IPS-15b (cell line): ENCODE data around the gene DMD.
"Not testable (repeated sequence)": the region's sequence is repeated elsewhere in the genome, so short reads cannot be mapped to it uniquely, and the experiment has no call there.

Experiments
- H3K27me3 ChIP-seq: one replicate; pipeline ENCODE4 v1.6.1; 2013; ENCODE audit warnings: low read length; ENCODE audit not compliant: control insufficient read depth, insufficient read depth
- H3K36me3 ChIP-seq: one replicate; pipeline ENCODE4 v1.6.1; 2013; ENCODE audit warnings: low read length; ENCODE audit not compliant: control insufficient read depth, insufficient read depth
- H3K4me1 ChIP-seq: one replicate; pipeline ENCODE4 v1.6.1; 2013; ENCODE audit warnings: mild to moderate bottlenecking, low read length; ENCODE audit not compliant: control insufficient read depth, insufficient read depth
- H3K4me3 ChIP-seq: one replicate; pipeline ENCODE4 v1.5.1; 2013; ENCODE audit warnings: low read depth, low read length
- H3K9ac ChIP-seq: one replicate; pipeline ENCODE4 v1.6.1; 2013; ENCODE audit warnings: low read depth, mild to moderate bottlenecking, low read length
- H3K9me3 ChIP-seq: one replicate; pipeline ENCODE4 v1.6.1; 2013; ENCODE audit warnings: mild to moderate bottlenecking, low read length; ENCODE audit not compliant: control insufficient read depth, insufficient read depth

Gene DMD

GRCh38 chrX:31499109-31499508 lies 1712.2 kb downstream of the DMD start:
- no peaks in the 10 kb centered on the region for H3K4me1 ChIP-seq
- H3K27me3 ChIP-seq: no peaks in the 10 kb centered on the region
- no peaks in the 10 kb centered on the region for H3K9me3 ChIP-seq
- no peak overlapping the region for H3K4me3 ChIP-seq
- no peak overlapping the region for H3K9ac ChIP-seq
- H3K36me3 ChIP-seq: no peaks in the 10 kb centered on the region

- H3K4me1 ChIP-seq: no peaks in the 10 kb centered on the region
- no peaks in the 10 kb centered on the region for H3K27me3 ChIP-seq
- H3K4me3 ChIP-seq: no peak overlapping the region
- H3K36me3 ChIP-seq: no peaks in the 10 kb centered on the region
- H3K9ac ChIP-seq: no peak overlapping the region
- H3K9me3 ChIP-seq: no peaks in the 10 kb centered on the region
Observed at GRCh38 chrX:31497086-31497485, 1714.3 kb downstream of the DMD start.

GRCh38 chrX:31487951-31488350 lies 1723.4 kb downstream of the DMD start:
- H3K27me3 ChIP-seq: no peaks in the 10 kb centered on the region
- H3K4me1 ChIP-seq: no peaks in the 10 kb centered on the region
- H3K36me3 ChIP-seq: no peaks in the 10 kb centered on the region
- H3K9me3 ChIP-seq: no peaks in the 10 kb centered on the region
- H3K9ac ChIP-seq: no peak overlapping the region
- H3K4me3 ChIP-seq: no peak overlapping the region

GRCh38 chrX:31483336-31483735 lies 1728.0 kb downstream of the DMD start:
- Histone ChIP-seq H3K4me3 (no peak overlapping the region), H3K36me3 (no peaks in the 10 kb centered on the region), H3K9ac (no peak overlapping the region), H3K4me1 (no peaks in the 10 kb centered on the region), H3K9me3 (no peaks in the 10 kb centered on the region), H3K27me3 (no peaks in the 10 kb centered on the region)

DNA sequence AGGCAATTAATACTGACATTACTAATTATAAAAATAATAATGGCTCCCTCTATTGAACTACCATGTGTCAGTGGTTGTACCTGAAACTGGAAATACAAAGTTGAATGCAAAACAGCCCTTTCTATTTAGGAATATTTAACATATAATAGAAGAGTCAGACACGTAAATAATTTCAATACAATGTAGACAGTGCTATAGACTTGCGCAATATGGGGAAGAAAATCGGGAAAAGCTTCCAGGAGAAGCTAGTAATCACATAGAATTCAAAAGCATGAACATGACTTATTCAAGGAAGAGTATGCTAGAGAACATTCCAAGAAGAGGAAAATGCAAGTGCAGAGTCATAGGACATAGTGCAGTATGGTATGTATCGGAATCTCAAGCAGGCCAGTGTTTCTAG lies 1730.7 kb downstream of the DMD start:
- no peaks in the 10 kb centered on the region for H3K27me3 ChIP-seq
- no peaks in the 10 kb centered on the region for H3K36me3 ChIP-seq
- H3K9me3 ChIP-seq: no peaks in the 10 kb centered on the region
- H3K4me3 ChIP-seq: no peak overlapping the region
- H3K4me1 ChIP-seq: no peaks in the 10 kb centered on the region
- no peak overlapping the region for H3K9ac ChIP-seq

DNA sequence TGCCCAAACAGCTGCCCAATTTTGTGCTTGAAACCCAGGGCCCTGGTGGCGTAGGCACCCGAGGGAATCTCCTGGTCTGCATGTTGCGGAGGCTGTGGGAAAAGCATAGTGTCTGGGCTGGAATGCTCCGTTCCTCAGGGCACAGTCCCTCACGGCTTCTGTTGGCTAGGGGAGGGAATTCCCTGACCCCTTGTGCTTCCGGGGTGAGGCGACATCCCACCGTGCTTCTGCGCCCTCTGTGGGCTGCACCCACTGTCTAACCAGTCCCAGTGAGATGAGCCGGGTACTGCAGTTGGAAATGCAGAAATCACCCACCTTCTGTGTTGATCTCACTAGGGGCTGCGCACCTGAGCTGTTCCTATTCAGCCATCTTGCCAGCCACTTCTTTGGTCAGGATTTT lies 1740.1 kb downstream of the DMD start:
- H3K4me1 ChIP-seq: no peaks in the 10 kb centered on the region
- no peak overlapping the region for H3K4me3 ChIP-seq
- no peaks in the 10 kb centered on the region for H3K9me3 ChIP-seq
- H3K27me3 ChIP-seq: no peaks in the 10 kb centered on the region
- H3K9ac ChIP-seq: no peak overlapping the region
- no peaks in the 10 kb centered on the region for H3K36me3 ChIP-seq

GRCh38 chrX:31470753-31471152 lies 1740.6 kb downstream of the DMD start:
- not testable (repeated sequence) for H3K4me3 ChIP-seq

GRCh38 chrX:31464306-31464915 lies 1746.9 kb downstream of the DMD start:
- Histone ChIP-seq H3K9ac (no peak overlapping the region), H3K27me3 (no peaks in the 10 kb centered on the region), H3K4me1 (no peaks in the 10 kb centered on the region), H3K9me3 (no peaks in the 10 kb centered on the region), H3K36me3 (no peaks in the 10 kb centered on the region), H3K4me3 (no peak overlapping the region)

More at GRCh38 chrX:31470753-31471152, 1740.6 kb downstream of the DMD start:
- not testable (repeated sequence) for H3K4me1 ChIP-seq, H3K9me3 ChIP-seq, H3K9ac ChIP-seq, H3K36me3 ChIP-seq, H3K27me3 ChIP-seq

DNA sequence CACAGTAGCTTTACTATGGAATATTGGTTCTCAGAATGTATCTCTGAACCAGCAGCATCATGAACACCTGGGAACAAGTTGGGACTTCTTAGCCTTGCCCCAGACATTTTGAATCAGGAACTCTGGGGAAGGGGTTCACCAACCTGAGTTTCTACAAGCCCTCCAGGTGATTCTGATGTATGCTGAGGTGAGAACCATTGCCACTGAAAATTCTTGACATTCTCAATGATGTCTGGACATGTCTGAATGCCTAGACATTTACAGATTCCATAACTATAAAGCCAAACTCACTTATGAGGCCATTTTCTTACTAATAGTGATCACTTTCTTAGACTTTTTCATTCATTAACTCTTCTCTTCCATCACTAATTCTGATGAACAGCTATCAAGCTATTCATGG lies 1750.1 kb downstream of the DMD start:
- no peaks in the 10 kb centered on the region for H3K27me3 ChIP-seq
- H3K9ac ChIP-seq: no peak overlapping the region
- no peak overlapping the region for H3K4me3 ChIP-seq
- no peaks in the 10 kb centered on the region for H3K4me1 ChIP-seq
- no peaks in the 10 kb centered on the region for H3K36me3 ChIP-seq
- H3K9me3 ChIP-seq: no peaks in the 10 kb centered on the region

DNA sequence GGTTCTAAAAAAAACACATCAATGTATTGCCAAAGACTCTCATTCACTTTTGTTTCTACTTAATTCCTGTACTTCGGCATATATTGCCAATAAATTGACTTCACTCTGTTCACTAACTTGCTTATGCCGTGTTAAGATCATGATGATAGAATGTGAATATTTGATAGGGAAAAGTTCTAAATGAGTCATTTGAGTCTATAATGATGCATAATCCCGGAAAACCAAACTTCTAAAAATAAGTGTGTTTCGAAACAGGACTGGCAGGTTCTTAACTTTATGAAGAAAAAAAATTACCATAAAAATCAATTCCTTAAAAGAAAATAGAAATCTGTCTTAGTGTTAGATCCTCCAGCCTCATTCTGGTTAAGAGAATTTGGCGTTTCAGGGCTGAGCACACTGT lies 1752.0 kb downstream of the DMD start:
- Histone ChIP-seq H3K9me3 (no peaks in the 10 kb centered on the region), H3K4me3 (no peak overlapping the region), H3K9ac (no peak overlapping the region), H3K36me3 (no peaks in the 10 kb centered on the region), H3K4me1 (no peaks in the 10 kb centered on the region), H3K27me3 (no peaks in the 10 kb centered on the region)

GRCh38 chrX:31449965-31450364 lies 1761.4 kb downstream of the DMD start:
- no peaks in the 10 kb centered on the region for H3K36me3 ChIP-seq

DNA sequence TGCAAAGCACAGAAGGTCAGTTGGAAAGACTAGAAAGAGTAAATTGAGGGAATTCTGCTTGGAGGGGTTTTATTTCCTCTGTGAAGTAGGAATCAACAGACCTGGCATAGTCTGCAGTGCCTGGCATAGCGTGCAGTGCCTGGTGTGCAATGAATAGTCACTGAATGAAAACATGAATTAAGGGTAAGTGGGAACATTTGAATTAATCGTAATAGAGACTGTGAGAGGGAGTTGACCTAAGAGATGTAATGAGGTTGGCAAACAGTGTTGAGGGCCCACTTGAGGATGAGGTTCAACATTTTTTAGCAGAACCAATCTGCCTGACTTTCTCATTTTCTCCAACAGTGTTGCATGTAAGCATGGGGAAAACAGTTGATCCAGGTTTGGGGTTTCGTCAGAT lies 1762.3 kb downstream of the DMD start:
- Histone ChIP-seq H3K4me1 (no peaks in the 10 kb centered on the region), H3K9ac (no peak overlapping the region), H3K9me3 (no peaks in the 10 kb centered on the region), H3K27me3 (no peaks in the 10 kb centered on the region), H3K36me3 (no peaks in the 10 kb centered on the region), H3K4me3 (no peak overlapping the region)

More at GRCh38 chrX:31449965-31450364, 1761.4 kb downstream of the DMD start:
- no peaks in the 10 kb centered on the region for H3K9me3 ChIP-seq
- no peaks in the 10 kb centered on the region for H3K27me3 ChIP-seq
- no peak overlapping the region for H3K4me3 ChIP-seq
- no peak overlapping the region for H3K9ac ChIP-seq
- no peaks in the 10 kb centered on the region for H3K4me1 ChIP-seq
